ENCODE measurements around the gene FGF2.
A peak's percentile ranks its signal among the peaks of the same experiment; 100 is the strongest.

Gene FGF2

GRCh38 chr4:122826553-122827257 lies at the start of gene FGF2:
TSS of gene FGF2 (plus strand) at chr4:122826831. CDS start at chr4:122827175, 344 bp downstream.
- no peak within 1 kb of the TSS for H3K27ac ChIP-seq
- H3K27me3 ChIP-seq (ENCODE audit: control insufficient read depth, insufficient read depth, low read length), result no peaks in the 10 kb centered on the region
- H2AFZ ChIP-seq, result peak within 1 kb of the TSS; percentile 83
- peak within 1 kb of the TSS; percentile 61 for H3K4me3 ChIP-seq (ENCODE audit: low read depth, low read length)
- no peak for TF ChIP-seq CTCF (IDR thresholded peaks at IDR 0.05)
- H3K36me3 ChIP-seq (ENCODE audit: control insufficient read depth, insufficient read depth, low read length), result no peaks in the 10 kb centered on the region
- H3K79me2 ChIP-seq, result no peaks in the 10 kb centered on the region
- peak within 1 kb of the TSS; percentile 87 for H3K4me2 ChIP-seq (ENCODE audit: low read length)
- H3K9ac ChIP-seq, result no peak within 1 kb of the TSS
- H3K4me1 ChIP-seq, result no peaks in the 10 kb centered on the region
- no peaks in the 10 kb centered on the region for H3K9me3 ChIP-seq (ENCODE audit: control insufficient read depth, low read length)

- Histone ChIP-seq H3K4me1 (no peaks in the 10 kb centered on the region), H3K27ac (no peak overlapping the region), H3K9me3 (ENCODE audit: control insufficient read depth, low read length) (no peaks in the 10 kb centered on the region), H3K9ac (no peak overlapping the region), H2AFZ (no peak overlapping the region), H3K36me3 (ENCODE audit: control insufficient read depth, insufficient read depth, low read length) (no peaks in the 10 kb centered on the region), H3K4me2 (ENCODE audit: low read length) (no peak overlapping the region), H3K79me2 (no peaks in the 10 kb centered on the region), H3K4me3 (ENCODE audit: low read depth, low read length) (no peak overlapping the region), H3K27me3 (ENCODE audit: control insufficient read depth, insufficient read depth, low read length) (no peaks in the 10 kb centered on the region)
- no peak for TF ChIP-seq CTCF (IDR thresholded peaks at IDR 0.05)
Measured at GRCh38 chr4:122776916-122777315, 49.7 kb upstream of the FGF2 start.

- no peak overlapping the region for H3K9ac ChIP-seq
Measured at GRCh38 chr4:122777846-122778673, 48.6 kb upstream of the FGF2 start.

GRCh38 chr4:122781486-122781885 lies 45.1 kb upstream of the FGF2 start:
- TF ChIP-seq CTCF (IDR thresholded peaks at IDR 0.05), result no peak
- H3K27ac ChIP-seq, result no peak overlapping the region
- no peak overlapping the region for H3K4me2 ChIP-seq (ENCODE audit: low read length)
- no peaks in the 10 kb centered on the region for H3K79me2 ChIP-seq
- no peak overlapping the region for H3K4me3 ChIP-seq (ENCODE audit: low read depth, low read length)
- H3K9ac ChIP-seq, result no peak overlapping the region
- no peaks in the 10 kb centered on the region for H3K36me3 ChIP-seq (ENCODE audit: control insufficient read depth, insufficient read depth, low read length)
- no peaks in the 10 kb centered on the region for H3K9me3 ChIP-seq (ENCODE audit: control insufficient read depth, low read length)
- H3K27me3 ChIP-seq (ENCODE audit: control insufficient read depth, insufficient read depth, low read length), result no peaks in the 10 kb centered on the region
- no peaks in the 10 kb centered on the region for H3K4me1 ChIP-seq
- H2AFZ ChIP-seq, result no peak overlapping the region

More at GRCh38 chr4:122777846-122778673, 48.6 kb upstream of the FGF2 start:
- H3K4me2 ChIP-seq (ENCODE audit: low read length), result no peak overlapping the region
- TF ChIP-seq CTCF (IDR thresholded peaks at IDR 0.05), result no peak
- no peak overlapping the region for H3K4me3 ChIP-seq (ENCODE audit: low read depth, low read length)
- H3K27me3 ChIP-seq (ENCODE audit: control insufficient read depth, insufficient read depth, low read length), result no peaks in the 10 kb centered on the region
- no peaks in the 10 kb centered on the region for H3K4me1 ChIP-seq
- H3K36me3 ChIP-seq (ENCODE audit: control insufficient read depth, insufficient read depth, low read length), result no peaks in the 10 kb centered on the region
- no peak overlapping the region for H3K27ac ChIP-seq
- no peak overlapping the region for H2AFZ ChIP-seq
- no peaks in the 10 kb centered on the region for H3K9me3 ChIP-seq (ENCODE audit: control insufficient read depth, low read length)
- H3K79me2 ChIP-seq, result no peaks in the 10 kb centered on the region

All from parathyroid adenoma (tissue), 2 donors.